ENCODE data around the gene CREB3L4. TPM values are rescaled to one million over a fixed set of nuclear protein-coding genes. Genes with fewer than 3 reads are reported as not detected.

CREB3L4 gene
- total and polyA plus RNA-seq, 2 donors (not counting 1 experiment from before 2014, with no cell fraction given) = 3.7 to 6.4 TPM

GRCh38 chr1:153934746-153935145 is 33.0 kb upstream of the CREB3L4 start:
- no peak for DNase-seq (ENCODE audit: low read depth in 2 of 2)
- Histone ChIP-seq H3K27ac (ENCODE audit: insufficient read depth, low read length) (no peak overlapping the region), H3K79me2 (ENCODE audit: control insufficient read depth, insufficient read depth, low read length) (no peaks in the 10 kb centered on the region), H4K20me1 (ENCODE audit: control insufficient read depth, extremely low read depth, insufficient read depth, low read length) (no peaks in the 10 kb centered on the region), H3K4me2 (ENCODE audit: extremely low read depth, insufficient read depth, low read length) (no peak overlapping the region), H3K9ac (ENCODE audit: insufficient read depth, low read length) (no peak overlapping the region), H3K27me3 (ENCODE audit: control insufficient read depth, insufficient read depth, low read length) (no peaks in the 10 kb centered on the region), H3K4me3 (replicated peaks in 1 of 4; ENCODE audit: control extremely low read depth in 1 of 4, insufficient read depth in 1 of 4, low read depth in 3 of 4, low read length in 4 of 4) (no peak overlapping the region), H3K9me3 (ENCODE audit: control insufficient read depth, insufficient read depth, low read depth, low read length) (no peaks in the 10 kb centered on the region), H2AFZ (ENCODE audit: low read length) (no peak overlapping the region), H3K4me1 (ENCODE audit: control insufficient read depth, extremely low read depth, insufficient read depth, low read length) (no peaks in the 10 kb centered on the region), H3K36me3 (ENCODE audit: control insufficient read depth, insufficient read depth, low read length) (peaks cover 27% of the 10 kb centered on the region)
- TF ChIP-seq, protein P1, sequence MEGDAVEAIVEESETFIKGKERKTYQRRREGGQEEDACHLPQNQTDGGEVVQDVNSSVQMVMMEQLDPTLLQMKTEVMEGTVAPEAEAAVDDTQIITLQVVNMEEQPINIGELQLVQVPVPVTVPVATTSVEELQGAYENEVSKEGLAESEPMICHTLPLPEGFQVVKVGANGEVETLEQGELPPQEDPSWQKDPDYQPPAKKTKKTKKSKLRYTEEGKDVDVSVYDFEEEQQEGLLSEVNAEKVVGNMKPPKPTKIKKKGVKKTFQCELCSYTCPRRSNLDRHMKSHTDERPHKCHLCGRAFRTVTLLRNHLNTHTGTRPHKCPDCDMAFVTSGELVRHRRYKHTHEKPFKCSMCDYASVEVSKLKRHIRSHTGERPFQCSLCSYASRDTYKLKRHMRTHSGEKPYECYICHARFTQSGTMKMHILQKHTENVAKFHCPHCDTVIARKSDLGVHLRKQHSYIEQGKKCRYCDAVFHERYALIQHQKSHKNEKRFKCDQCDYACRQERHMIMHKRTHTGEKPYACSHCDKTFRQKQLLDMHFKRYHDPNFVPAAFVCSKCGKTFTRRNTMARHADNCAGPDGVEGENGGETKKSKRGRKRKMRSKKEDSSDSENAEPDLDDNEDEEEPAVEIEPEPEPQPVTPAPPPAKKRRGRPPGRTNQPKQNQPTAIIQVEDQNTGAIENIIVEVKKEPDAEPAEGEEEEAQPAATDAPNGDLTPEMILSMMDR (conservative IDR thresholded peaks at IDR 0.05 in 1 of 2, IDR thresholded peaks at IDR 0.05 in 1 of 2; ENCODE audit: low read depth in 1 of 2, low read length in 2 of 2) = no peak
- no peak for TF ChIP-seq EZH2 (IDR thresholded peaks at IDR 0.05; ENCODE audit: low read length, missing control alignments)

DNA sequence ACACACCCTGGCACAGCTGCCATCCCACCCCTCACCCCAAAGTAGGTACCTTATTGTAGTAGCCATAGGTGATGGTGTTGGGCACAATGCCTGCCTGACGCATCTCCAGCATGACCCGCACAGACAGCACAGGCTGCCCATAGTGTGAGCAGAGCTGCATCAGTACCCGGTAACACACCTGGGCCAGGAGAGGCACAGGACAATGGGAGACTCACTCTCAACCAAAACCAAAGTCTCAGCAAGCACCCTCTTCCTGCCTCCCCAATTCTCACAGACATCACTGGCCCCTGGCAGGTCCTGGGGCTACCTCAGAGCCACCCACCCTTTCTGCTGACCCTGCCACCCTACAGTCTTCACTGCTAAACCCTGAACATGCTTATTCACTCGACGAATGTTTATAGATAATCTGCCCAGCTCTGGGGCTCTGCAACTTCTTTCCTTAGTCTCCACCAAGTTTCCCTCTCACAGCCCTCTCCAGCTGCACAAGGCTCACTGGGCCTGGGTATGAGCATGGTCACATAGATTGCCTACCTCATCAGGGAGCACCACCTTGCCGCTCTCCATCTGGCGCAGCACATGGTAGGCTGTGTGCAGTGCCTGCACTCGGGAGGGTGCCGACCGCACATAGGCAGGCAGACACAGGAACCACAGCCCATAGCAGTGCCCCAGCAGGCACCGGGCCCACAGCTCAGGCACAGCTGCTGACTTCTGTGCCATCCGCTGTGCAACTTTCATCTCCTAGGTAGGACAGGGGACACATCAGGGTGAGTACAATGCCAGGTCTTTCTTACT is 31.5 kb upstream of the CREB3L4 start:
- peaks cover 26% of the 10 kb centered on the region for H3K36me3 ChIP-seq (ENCODE audit: control insufficient read depth, insufficient read depth, low read length)
- no peaks in the 10 kb centered on the region for H3K79me2 ChIP-seq (ENCODE audit: control insufficient read depth, insufficient read depth, low read length)
- no peak overlapping the region for H3K4me3 ChIP-seq (replicated peaks in 1 of 4; ENCODE audit: control extremely low read depth in 1 of 4, insufficient read depth in 1 of 4, low read depth in 3 of 4, low read length in 4 of 4)
- TF ChIP-seq EZH2 (IDR thresholded peaks at IDR 0.05; ENCODE audit: low read length, missing control alignments) = no peak
- TF ChIP-seq, protein P1 (conservative IDR thresholded peaks at IDR 0.05 in 1 of 2, IDR thresholded peaks at IDR 0.05 in 1 of 2; ENCODE audit: low read depth in 1 of 2, low read length in 2 of 2) = no peak
- no peak overlapping the region for H3K4me2 ChIP-seq (ENCODE audit: extremely low read depth, insufficient read depth, low read length)
- H3K27ac ChIP-seq (ENCODE audit: insufficient read depth, low read length) = no peak overlapping the region
- H3K27me3 ChIP-seq (ENCODE audit: control insufficient read depth, insufficient read depth, low read length) = no peaks in the 10 kb centered on the region
- DNase-seq (ENCODE audit: low read depth in 2 of 2) = no peak
- H3K9me3 ChIP-seq (ENCODE audit: control insufficient read depth, insufficient read depth, low read depth, low read length) = no peaks in the 10 kb centered on the region
- no peak overlapping the region for H3K9ac ChIP-seq (ENCODE audit: insufficient read depth, low read length)
- no peaks in the 10 kb centered on the region for H3K4me1 ChIP-seq (ENCODE audit: control insufficient read depth, extremely low read depth, insufficient read depth, low read length)
- no peak overlapping the region for H2AFZ ChIP-seq (ENCODE audit: low read length)
- H4K20me1 ChIP-seq (ENCODE audit: control insufficient read depth, extremely low read depth, insufficient read depth, low read length) = no peaks in the 10 kb centered on the region

GRCh38 chr1:153937331-153937730 is 30.4 kb upstream of the CREB3L4 start:
- H3K27me3 ChIP-seq (ENCODE audit: control insufficient read depth, insufficient read depth, low read length) = no peaks in the 10 kb centered on the region
- no peaks in the 10 kb centered on the region for H3K9me3 ChIP-seq (ENCODE audit: control insufficient read depth, insufficient read depth, low read depth, low read length)
- H3K27ac ChIP-seq (ENCODE audit: insufficient read depth, low read length) = no peak overlapping the region
- peaks cover 27% of the 10 kb centered on the region for H3K36me3 ChIP-seq (ENCODE audit: control insufficient read depth, insufficient read depth, low read length)
- H4K20me1 ChIP-seq (ENCODE audit: control insufficient read depth, extremely low read depth, insufficient read depth, low read length) = no peaks in the 10 kb centered on the region
- no peak for DNase-seq (ENCODE audit: low read depth in 2 of 2)
- H3K79me2 ChIP-seq (ENCODE audit: control insufficient read depth, insufficient read depth, low read length) = no peaks in the 10 kb centered on the region
- no peak overlapping the region for H3K4me3 ChIP-seq (replicated peaks in 1 of 4; ENCODE audit: control extremely low read depth in 1 of 4, insufficient read depth in 1 of 4, low read depth in 3 of 4, low read length in 4 of 4)
- no peaks in the 10 kb centered on the region for H3K4me1 ChIP-seq (ENCODE audit: control insufficient read depth, extremely low read depth, insufficient read depth, low read length)
- TF ChIP-seq EZH2 (IDR thresholded peaks at IDR 0.05; ENCODE audit: low read length, missing control alignments) = no peak
- TF ChIP-seq, protein P1 (conservative IDR thresholded peaks at IDR 0.05 in 1 of 2, IDR thresholded peaks at IDR 0.05 in 1 of 2; ENCODE audit: low read depth in 1 of 2, low read length in 2 of 2) = no peak
- no peak overlapping the region for H3K9ac ChIP-seq (ENCODE audit: insufficient read depth, low read length)
- no peak overlapping the region for H2AFZ ChIP-seq (ENCODE audit: low read length)
- no peak overlapping the region for H3K4me2 ChIP-seq (ENCODE audit: extremely low read depth, insufficient read depth, low read length)

Measured in fibroblast of lung (primary cell).